Stimulated activated CD4-positive, alpha-beta T cell treated with anti-CD3 and anti-CD28 coated beads, TNF-alpha, amount 100 ng/mL, for 1 hour (primary cell): ENCODE results near the gene CD300E.
"Not testable (repeated sequence)": the region's sequence is repeated elsewhere in the genome, so short reads cannot be mapped to it uniquely, and the experiment has no call there.

Experiments used
- DNase-seq, 3 donors: peaks; one replicate each; pipeline ENCODE4 v3.0.0-alpha.2; 2020; ENCODE audit warnings: low read depth in 3 of 3, low spot score in 1 of 3

CD300E gene

DNA sequence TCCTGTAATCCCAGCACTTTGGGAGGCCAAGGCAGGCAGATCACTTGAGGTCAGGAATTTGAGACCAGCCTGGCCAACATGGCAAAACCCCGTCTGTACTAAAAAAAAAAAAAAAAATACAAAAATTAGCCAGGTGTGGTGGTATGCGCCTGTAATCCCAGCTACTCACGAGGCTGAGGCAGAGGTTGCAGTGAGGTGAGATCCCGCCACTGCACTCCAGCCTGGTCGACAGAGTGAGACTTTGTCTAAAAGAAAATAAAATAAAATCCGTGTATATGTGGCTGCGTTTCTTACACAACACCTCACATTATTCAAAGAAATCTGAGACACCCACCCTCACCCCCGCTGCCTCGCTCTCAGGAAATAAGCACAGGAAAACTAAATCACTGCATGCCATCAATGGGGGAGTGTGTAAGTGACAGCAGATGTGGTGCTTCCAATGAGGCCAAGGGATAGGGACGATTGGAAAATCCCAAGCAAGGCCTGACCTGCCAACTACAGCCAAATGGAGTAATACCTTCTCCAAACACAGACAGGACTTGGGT, 13.1 kb upstream of the CD300E start:
- DNase-seq: not testable (repeated sequence)

DNA sequence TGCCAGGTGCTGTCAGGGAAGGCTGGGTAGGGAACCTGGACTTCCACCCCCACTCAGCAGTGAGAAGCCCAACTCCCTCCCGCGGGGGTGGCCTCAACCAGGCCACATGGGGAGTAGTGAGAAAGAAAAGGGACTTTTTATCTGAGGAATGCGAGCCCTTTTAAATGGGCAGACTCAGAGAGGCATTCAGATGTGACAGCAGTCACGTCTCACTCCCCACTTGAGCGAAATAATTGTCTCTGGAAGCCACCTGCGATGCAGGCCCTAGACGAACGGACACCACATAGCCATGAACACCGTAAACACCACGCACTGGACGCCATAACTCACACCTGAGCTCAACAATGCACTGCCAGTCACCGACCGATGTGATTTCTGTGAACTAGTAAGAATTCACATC, 11.9 kb upstream of the CD300E start:
- no peak for DNase-seq

DNA sequence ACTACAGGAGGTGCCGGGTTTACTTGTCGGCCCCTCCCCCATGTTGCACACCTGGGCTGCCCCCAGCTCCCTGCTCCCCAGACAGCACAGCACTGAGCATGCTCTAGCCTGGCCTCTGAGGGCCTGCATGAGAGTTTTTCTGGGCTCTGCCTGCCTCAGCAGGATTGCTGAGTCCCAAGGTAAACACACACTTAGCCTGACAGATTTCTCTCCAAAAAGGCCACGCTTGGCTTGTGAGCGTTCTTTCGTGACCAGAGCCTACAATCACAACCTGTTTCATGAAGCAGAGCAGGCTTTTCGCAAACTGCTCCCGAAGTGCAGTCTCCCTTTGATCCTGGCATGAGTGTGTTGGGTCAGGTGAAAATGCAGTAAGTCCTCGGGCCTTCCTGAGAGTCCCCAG, 9.8 kb upstream of the CD300E start:
- no peak for DNase-seq

DNA sequence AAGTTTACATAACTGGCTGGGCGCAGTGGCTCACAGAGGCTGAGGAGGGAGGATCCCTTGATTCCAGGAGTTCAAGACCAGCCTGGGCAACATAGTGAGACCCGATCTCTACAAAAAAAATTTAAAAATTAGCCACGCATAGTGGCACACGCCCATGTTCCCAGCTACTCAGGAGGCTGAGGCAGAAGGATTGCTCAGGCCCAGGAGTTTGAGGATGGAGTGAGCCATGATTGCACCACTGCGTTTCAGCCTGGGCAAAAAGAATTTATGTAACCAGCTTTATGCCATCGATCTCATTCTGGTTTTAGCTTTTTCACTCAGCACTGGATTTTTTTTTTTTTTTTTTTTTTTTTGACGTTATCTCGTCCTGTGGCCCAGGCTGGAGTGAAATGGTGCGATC, 9.1 kb upstream of the CD300E start:
- DNase-seq: no peak

DNA sequence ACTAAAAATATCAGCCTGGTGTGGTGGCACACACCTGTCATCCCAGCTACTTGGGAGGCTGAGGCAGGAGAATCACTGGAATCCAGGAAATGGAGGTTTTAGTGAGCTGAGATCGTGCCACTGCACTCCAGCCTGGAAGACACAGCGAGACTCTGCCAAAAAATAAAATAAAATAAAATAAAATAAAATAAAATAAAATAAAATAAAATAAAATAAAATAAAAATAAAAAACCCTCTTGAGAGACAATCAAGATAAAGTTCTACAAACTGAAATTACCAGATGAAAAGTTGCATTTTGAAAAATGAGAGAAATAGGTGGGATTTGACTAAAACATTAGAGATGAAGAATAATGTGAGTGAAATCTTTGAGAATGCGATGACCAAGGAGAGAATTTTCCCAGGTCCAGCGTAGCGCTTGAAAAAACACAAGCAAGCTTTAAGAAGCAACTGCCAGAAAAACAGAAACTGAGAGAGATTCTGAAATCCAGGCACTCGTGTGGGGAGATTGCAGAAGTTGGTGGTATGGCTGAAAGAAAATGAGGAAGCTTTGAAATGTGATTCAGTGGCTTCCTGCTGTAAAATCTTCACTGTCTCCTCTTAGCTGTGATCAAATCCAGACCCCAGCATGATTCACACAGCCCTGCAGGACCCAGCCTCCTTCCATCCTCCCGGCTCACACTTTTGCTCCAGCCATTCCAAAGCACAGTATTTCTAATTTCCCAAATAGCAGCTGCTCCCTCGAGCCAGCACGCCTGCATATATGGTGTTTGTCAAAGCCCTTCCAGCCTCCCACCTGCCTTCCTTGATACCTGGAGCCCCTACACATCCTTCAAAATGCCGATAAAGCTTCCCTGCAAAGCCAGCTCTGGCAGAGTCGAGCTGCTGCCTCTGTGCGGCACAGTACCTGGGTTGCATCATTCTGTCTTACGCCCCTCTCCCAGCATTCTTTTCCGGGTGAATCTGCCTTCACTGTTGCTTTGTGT, 8.2 kb upstream of the CD300E start:
- no peak for DNase-seq

DNA sequence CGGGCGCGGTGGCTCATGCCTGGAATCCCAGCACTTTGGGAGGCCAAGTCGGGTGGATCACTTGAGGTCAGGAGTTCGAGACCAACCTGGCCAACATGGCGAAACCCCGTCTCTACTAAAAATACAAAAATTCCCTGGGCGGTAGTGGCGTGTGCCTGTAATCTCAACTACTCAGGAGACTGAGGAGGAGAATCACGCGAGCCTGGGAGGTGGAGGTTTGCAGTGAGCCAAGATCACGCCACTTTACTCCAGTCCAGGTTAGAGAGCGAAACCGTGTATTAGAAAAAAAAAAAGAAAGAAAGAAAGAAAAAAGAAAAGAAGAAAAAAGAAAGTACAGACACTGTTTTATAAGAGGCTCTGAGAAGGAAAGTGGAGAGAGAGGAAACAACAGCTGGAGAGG, 6.7 kb upstream of the CD300E start:
- not testable (repeated sequence) for DNase-seq

DNA sequence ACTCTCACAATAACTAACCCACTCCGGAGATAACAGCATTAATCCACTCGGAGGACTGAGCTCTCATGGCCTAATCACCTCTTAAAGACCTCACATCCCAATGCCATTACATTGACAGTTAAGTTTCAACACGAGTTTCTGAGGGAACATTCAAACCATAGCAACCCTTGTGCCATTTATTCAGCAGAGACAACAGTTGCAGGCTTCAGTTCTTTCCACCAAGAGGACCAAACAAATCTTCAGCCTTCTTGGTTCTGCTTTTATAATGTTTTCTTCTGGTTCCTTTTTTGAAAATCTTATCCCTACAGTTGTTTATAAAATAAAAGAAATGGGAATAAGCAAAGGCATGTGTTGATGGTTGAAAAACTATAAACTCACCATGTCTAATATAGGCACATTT, 2.1 kb upstream of the CD300E start:
- DNase-seq: no peak

DNA sequence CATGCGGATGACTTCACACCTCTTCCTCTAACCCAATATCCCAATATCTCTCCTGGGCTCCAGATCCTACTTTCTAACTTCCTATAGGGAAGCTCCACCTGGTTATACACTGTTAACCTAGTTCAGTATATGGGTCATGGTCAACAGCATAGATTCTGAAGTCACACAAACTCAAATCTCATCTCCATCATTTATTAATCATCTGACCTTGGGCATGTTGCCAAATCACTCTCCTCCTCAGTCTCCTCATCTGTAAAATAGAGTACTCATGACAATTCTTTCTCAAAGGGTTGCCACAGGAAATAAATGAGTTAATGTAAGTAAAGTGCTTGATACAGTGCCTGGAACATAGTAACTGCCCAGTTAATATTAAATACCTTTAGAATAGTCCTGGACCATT, 593 bp upstream of the CD300E start:
- no peak for DNase-seq

DNA sequence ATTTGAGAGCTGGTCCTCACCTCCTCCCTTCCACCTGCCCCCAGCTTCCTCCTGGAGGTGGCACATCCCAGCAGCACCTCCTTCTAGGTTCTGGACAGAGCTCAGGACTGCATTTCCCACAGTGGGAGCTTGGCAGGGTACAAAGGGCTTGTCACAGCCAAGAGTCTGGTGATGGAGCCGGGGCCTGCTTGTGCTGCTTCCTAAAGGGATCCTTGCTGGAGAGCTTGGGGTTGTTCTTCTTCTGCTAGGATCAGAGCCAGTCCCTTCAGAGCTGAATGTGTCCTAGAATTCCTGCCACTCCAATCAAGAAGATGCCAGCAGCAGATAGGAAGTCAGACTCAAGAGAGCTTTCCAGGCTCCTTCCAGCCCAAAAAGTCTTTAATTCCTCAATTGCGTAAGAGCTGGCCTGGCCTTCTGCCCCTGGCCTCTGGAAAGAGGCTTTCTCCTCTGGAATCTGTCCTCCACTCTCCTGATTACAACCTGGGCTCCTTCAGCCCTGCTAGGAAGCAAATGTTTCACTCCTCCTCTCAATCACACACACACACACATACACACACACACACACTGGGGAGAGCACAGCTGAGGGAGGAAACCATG, 4.4 kb downstream of the CD300E start:
- DNase-seq: no peak

DNA sequence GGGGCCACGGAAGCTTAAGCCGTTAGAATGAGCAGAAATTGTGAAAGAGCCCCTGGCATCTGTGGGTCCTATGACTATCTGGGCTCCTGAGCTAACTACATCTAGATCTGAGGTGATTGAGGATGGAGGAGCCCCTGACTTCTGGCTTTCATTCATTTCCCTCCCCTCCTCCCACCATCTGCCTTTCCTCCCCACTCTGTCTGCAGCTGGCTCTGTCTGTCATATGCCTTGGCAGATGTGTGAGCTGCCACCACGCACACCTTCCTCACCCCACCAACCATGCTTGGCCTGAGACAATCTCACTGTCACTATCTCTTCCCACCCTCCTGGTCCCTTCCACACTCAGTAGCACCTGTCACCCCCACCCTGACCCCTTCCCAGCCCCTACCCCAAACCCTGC, 5.1 kb downstream of the CD300E start:
- no peak for DNase-seq

DNA sequence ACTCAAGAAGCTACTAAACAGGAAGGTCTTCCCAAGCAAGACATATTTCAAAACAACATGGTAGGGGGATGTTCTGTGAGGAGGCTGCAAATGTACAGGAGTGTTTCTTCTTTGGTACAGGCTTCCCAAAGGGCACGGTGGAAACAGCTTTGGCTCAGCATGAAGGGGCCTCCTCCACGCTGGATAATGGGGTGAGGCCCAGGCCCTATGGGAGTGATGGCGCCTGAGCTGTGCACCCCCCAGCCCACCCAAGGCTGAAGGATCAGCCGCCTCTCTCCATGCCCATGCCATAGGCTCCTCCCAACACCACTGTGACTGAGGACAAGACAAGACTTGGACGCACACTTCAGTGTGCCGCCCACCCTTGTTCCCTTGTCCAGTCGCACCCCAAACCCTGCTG, 6.8 kb downstream of the CD300E start:
- no peak for DNase-seq

DNA sequence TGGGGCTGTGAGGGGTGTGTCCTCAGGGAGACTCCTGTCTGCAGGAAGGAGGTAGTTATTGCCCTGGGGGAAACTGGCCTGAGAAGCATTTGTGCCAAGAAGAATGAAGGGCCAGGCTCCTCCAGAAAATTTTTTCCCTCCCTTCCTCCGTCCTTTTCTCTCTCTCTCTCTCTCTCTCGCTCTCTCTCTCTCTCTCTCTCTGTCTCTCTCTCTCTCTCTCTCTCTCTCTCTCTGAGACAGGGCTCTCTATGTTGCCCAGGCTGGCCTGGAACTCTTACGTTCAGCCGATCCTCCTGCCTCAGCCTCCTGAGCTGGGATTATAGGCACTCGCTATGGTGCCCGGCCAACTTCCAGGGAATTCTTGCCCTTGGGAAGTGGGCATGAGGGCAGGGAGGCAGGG, 11.5 kb downstream of the CD300E start:
- DNase-seq: no peak

DNA sequence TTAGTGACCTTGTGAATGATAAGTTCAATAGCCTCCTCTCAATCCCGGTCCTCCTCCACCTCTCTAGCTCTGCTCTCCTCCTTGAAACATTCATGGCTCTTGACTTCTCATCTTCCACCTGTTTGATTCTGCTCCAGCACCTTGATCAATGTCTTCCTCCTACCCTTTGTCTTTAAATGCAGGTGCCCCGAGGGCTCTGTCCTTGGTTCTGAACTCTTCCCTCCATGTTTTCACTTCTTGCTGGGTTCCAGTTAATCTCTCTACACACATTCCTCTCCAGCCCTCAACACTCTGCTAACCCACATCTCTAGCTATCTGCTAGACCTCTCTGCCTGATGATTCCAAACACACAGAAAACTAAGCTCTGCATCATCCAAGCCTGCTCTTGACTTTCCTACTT, 13.4 kb downstream of the CD300E start:
- no peak for DNase-seq

DNA sequence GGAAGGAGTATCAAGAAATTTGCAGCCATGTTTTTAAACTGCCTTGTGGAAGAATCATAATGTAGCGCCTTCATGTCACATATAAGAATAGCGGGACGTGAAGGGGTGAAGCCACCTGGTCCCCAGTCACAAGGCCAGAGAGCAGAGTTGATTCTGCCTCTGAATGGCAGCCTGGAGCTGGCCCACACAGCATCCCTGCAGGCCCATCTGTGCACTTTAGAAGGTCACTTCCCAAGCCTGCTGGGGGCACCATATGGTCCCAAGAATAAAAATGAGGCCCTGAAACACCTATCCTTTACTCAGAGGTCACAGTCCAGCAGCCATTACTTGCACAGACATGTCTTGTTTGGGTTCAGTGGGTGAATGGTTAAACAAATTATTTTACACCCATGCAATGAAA, 15.0 kb downstream of the CD300E start:
- no peak for DNase-seq

DNA sequence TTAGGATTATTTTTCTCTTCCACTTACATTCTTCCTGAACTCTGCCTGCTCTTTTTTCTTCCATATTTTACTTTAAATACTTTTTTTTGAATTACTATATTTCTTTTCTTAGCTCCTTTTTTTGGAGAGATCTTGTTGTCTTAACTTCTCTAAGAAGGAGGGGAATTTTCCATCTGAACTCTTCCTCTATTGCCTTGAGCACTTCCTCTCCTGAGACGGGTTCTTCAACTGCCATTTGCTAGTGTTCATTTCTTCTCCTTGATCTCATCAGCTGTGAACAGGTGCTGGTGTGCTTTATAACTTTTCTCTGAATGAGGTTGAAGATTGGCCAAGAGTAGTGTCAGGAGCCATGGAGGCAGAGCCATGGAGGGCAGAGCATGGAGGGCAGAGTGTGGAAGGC, 16.3 kb downstream of the CD300E start:
- no peak for DNase-seq

DNA sequence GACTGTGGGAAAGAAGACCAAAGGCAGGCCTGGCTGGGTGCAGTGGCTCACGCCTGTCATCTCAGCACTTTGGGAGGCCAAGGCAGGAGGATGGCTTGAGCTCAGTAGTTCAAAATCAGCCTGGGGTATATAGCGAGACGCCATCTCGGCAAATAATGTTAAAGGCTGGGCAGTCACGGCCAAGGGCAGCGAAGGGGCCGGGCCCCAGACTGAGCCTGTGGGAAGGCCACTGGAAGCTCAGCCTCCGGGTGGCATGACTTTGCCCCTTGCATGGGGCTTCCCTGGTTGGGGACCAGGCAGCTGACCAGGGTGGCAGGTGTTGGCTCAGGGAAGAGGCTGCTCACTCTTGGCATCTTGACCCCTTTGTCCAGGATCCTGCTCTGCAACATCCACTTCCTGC, 17.5 kb downstream of the CD300E start:
- DNase-seq: no peak

DNA sequence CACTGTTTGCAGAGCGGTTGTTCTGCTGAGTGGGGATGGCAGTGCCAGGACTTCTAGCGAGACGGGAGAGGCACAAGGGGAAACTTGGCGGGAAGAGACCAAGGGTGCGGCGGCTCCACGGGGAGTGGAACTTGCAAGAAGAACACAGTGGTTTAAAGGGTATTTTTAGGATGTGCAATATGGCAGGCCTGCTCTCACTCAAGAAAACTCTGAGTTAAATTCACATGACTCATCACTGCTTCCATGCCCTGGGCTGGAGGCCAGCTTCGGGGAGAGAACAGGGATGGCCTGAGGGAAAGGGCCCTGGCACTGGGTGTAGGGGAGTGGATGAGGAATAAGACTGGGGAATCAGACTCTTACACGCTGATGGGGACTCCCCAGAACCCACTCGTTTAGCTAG, 18.2 kb downstream of the CD300E start:
- no peak for DNase-seq

DNA sequence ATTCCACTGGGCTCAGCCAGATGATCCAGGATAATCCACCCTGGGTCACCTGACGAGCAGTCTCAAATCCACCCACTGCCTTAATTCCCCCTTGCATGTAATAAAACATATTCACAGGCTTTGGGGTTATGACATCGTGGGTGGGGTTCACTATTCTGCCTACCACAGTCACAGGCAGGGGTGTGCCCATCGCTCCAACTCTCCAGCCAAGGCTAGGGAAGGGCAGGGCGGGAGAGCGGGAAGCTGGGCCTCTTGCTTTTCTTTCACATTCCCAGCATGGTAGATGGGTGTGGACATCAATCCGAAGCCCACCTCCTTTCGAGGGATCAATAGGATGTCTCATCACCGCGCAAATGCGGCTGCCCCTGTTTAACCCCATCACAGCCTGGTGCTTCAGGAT, 18.8 kb downstream of the CD300E start:
- no peak for DNase-seq

DNA sequence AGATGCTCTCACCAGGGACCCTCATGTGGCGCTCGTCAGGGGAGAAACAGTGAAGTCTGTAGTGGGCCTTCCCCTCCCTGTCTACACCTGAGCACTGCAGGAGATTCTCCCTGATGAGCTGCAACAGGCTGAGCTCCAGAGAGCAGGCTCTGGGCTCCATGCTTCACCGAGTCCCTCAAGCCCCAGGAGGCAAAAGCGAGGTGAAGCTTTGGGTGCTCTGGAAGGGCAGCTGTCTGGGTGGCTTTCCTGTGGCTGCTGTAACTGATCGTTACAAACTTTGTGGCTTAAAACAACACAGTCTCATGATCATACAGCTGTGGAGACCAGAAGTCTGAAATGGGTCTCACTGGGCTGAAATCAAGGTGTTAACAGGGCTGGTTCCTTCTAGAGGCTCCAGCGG, 19.3 kb downstream of the CD300E start:
- DNase-seq: no peak

DNA sequence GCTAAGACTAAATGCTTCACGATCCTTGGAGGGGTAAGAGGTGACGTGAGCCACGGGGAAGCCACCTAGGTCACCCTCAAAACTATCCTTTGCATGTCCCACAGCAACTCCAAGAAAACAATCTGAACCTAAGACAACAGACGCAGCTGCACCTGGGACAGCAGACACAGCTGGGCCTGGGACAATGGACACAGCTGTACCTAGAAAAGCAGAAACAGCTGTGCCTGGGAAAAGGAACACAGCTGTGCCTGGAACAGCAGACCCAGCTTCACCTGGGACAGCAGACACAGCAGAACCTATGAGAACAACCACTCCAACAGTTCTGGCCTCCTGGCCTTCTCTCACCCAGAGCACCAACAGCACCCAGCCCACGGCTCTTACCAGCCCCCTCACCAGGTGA, 19.8 kb downstream of the CD300E start:
- DNase-seq: no peak

DNA sequence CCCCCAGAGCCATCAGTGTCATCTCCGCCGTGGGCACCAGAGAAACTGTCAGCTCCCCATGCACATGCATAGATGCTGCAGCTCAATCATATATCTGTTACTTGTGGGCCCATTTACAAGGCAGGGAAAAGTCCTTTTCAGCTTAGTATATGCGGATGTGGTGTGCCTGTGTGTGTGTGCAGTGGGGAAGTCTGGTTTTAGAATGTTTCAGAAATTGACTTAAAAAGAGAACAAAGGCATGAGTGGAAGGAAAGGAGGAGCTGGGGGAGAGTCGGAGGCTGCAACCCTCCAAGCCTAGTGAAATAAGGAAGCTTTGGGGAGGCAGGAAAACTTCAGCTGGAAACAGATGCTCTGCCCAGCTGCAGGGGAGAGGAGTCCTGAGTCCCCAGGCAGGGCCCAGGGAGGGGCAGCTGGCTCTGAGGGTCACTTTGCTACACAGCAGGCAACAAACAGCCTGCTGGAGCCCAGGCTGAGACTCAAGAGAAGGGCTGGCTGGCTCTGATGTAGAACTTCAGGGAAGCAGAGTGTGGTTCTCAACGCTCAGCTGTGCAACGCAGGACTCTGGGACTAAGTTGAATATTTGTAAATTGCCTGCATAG, 20.4 kb downstream of the CD300E start:
- no peak for DNase-seq

DNA sequence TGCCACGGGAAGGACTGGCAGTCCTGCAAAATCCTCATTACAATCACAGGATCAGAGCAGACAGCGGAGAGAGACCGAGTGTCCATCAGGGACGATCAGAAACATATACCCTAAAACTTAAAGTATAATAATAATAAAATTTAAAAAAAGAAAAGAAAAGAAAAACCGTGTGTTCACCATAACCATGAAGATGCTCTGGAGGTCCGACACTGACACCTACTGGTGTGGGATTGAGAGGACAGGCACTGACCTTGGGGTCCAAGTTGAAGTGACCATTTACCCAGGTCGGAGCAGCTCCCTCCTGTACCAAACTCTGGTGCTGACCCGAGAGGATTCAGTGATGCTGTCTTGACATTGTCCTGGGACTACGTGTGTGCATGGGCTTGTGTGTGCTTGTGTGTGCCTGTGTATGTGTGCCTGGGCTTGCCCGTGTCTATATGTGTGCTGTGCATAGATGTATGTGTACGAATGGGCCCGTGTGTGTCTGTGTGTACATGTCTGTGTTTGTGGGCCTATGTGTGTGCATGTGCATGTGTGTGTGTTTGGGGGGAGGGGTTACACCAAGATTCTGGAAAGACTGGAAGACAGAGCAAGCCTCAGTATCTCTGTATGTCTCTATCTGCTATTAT, 21.5 kb downstream of the CD300E start:
- no peak for DNase-seq
